Activated gamma-delta T cell (primary cell): ENCODE measurements around the gene PLA2G4D.

ENCODE experiments used
- DNase-seq: peaks from one replicate; lab custom pipeline; 2025; lab: John Stamatoyannopoulos, UW

Gene PLA2G4D

DNA sequence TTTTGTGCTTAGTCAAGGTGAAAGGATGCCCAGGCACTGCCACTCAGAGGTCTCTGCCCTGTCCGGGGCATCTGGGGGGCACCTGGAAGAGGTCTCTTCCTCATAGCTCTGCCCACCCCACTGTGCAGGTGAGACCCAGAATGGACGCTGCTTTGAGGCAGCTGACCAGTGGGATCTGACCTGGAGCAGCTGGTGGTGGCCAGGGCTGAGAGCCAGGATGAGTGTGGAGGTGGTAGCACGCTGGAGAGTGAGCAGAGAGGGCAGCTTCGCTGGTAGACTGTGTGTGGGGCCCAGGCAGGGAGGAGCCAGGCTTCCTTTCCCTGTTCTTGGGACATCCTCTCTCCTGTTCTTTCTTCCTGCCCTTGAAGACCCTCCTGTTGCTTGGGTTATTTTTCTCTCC lies 41.4 kb downstream of the PLA2G4D start:
- DNase-seq, result no peak

DNA sequence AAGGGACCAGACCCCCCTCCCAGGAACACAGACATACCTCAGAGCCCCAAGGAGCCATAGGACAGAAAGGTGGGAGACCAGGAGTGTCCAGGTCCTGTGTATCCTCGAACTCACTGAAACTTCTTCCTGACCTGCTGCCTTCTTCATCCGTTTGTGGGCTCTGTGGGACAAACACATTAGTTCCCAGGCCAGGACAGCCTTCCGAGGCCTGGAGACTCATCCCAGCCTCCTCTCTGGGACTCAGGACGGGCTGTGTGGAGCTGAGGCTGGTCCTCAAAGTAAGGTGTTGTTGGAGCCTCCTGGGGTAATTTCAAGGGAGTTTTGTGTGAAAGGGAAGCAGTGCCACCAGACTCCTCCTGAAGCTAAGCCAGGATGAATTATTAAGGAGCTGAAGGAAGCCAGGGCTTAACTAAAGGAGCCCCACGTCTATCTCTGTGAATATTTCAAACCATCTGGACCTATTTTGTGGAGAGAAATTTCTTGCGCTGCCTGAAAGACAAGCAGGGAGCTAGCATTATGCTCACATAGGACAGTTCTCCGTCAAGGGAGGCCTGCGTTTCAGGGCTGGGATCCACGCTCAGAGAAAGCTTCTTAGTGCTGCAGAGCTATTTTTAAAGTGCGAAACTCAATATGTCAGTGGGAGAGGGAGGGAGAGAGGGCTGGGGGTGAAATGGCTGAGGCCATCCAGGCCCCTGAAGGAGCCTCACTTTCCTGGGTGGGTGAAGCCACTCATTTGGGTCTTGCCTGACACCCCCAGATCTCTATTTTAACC lies 43.7 kb downstream of the PLA2G4D start:
- no peak for DNase-seq

DNA sequence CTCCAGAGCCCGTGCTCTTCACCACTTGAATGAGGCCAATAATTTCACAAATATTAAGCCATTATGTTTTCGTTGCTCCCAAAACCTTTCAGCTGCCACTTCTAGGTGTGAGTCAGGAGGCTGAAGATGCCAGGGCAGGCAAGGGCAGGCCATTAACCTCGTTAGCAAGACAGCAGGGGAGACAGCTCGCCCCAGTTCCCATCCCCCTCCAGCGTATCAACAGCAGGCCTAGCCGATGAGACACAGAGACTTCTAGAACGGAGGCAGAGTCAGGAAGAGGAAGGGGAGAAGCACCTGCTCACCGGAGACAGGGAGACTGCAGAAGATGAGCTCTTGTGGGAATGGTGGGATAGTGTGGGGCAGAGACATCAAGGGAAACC lies 45.6 kb downstream of the PLA2G4D start:
- no peak for DNase-seq

DNA sequence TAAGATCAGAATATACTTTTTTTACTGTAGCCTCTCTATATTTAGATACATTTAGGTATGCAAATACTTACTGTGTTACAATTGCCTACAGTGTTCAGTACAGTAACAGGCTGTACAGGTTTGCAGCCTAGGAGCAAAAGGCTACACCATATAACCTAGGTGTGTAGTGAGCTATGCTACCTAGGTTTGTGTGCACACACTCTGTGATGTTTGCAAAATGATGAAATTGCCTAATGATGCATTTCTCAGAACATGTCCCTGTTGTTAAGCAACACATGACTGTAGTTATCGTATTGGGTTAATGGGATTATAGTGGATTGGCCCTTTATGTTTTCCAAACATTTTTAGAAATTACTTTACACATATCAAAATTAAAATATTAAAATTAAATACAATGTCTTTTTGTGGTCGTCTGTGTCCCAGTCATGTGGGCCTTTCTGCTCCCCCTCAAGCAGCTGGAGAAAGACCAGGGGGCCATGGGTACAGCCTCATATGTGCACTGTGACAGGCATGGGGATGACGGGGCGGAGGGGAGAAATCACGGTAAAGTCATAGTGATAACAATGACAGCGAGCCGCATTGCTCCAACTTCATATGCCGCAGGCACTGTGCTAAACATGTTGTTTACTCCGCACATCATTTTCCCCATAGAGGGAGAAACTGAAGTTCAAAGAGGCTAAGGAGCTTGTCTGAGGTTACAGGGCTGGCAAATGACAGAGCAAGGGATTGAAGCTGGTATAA lies 46.1 kb downstream of the PLA2G4D start:
- no peak for DNase-seq

DNA sequence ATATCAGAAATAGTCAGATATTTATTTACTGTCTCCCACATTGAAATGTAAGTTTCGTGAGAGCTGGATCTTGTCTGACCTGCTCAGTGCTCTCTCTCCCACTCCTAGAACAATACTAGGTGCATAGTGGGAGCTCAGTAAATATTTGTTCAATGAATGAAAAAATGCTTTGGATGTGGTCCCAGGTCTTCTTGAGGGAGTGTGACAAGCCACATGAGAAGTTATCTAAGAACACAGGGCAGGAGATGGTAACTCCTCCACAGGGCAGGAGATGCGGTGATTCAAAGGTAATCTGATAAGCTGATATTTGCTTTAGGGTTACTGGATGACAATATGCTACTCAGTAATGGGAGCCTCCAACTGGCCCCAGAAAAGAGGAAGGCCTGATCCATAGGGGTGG lies 47.8 kb downstream of the PLA2G4D start:
- DNase-seq, result no peak

DNA sequence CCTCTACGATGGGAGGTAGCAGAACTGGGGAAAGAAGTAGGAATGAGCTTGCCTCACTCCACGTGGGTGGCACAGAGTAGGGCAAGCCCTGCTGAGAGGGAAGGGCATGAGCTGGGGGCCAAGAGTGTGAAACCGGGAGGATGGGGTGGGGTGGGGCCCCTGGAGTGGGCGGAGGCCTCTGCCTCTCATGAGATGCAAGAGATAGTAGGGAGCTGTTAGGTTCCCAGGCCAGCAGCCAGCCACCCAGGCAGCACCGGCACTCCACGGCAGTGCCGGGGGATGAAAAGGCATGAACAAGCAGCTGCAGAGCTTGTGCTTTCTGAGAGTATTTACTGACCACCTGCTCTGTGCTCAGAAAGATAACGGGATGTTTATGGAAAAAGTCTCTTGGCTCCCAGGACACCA lies 49.1 kb downstream of the PLA2G4D start:
- no peak for DNase-seq

DNA sequence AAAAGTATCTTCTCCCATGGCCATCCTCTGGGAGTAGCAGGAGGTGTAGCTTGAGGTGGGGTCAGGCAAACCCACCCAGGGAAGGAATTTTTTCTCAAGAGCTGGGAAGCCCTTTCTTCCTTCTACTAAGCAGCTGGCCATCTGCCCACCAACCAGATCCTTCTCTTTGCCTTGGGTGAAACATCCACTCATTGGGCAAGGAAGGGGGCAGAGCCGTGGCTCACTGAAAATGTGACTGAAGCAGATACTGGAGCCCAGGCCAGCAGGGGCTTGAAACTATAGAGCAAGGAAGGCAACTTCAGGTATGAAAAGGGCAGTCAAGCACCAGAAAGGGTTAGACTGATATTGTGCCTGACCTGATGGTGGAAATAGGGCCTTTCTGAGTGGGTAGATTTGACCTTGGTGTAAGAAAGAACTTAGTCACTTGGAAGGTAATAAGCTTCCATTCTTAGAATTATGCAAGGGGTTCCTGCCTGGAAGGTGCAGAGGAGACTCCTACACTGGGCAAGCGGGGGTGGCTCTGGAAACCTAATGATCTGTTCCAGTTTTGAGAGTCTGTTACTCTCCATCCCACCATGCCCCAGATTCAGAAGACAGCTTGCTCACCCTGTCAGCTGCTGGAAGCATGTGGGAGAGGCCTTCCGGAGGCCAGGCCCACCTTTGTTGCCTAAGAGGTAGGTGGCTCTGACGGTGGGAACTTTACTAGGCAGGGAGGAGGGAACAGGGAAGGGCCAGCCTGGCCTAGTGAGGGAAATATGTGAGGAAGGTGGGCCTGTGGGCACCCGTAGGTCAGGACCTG lies 51.6 kb downstream of the PLA2G4D start:
- DNase-seq, result no peak

DNA sequence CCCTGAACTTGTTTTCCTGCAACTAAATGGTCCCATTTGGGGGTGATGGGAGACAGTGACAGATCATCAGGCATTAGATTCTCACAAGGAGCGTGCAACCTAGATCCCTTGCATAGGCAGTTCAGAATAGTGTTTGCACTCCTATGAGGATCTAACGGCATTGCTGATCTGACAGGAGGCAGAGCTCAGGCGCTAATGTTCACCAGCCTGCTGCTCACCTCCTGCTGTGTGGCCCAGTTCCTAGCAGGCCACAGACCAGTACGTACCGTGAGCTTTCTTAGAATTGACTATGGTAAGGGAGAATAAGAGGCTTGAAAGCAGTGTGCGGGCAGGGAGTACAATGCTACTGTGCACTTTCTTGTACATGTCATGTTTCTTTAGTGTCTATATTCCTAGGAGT lies 56.0 kb downstream of the PLA2G4D start:
- no peak for DNase-seq

DNA sequence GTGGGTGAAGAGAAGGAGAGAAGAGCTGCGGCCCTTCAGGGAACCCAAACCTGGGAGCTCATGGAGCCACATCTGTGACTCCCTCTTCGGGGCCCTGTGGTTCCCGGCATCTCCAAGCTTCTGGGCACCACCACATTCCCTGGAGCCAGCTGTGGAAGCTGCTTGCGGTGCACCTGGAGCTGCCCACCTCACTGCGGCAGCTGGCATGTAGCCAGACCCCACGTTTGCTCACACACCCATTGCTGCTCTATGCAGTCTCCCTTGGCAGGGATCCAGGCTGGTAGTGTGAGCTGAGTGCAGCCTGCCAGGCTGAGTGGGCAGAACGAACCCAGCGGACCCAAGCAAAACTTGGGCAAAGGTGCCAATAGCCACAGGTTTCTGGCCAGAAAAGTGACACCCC lies 56.7 kb downstream of the PLA2G4D start:
- DNase-seq, result no peak

DNA sequence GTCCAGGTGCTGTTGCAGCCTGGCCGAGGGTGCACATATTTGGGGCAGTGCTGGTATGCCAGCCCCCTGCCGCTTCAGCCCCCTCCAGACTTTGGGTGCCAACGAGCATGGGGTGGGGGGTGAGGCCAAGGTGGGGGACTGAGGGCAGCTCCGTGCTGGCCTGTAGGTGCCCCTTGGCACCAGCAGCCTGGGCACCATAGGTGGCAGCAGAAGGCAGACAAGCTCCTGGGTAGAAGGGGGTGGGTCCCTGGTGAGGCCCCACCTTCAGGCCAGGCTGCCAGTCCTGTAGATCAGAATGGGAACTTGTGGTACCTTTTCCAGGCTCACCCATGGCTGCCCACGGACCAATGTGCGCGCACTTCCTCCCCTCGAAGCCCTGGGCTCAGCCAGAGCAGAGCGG lies 57.4 kb downstream of the PLA2G4D start:
- DNase-seq, result no peak

DNA sequence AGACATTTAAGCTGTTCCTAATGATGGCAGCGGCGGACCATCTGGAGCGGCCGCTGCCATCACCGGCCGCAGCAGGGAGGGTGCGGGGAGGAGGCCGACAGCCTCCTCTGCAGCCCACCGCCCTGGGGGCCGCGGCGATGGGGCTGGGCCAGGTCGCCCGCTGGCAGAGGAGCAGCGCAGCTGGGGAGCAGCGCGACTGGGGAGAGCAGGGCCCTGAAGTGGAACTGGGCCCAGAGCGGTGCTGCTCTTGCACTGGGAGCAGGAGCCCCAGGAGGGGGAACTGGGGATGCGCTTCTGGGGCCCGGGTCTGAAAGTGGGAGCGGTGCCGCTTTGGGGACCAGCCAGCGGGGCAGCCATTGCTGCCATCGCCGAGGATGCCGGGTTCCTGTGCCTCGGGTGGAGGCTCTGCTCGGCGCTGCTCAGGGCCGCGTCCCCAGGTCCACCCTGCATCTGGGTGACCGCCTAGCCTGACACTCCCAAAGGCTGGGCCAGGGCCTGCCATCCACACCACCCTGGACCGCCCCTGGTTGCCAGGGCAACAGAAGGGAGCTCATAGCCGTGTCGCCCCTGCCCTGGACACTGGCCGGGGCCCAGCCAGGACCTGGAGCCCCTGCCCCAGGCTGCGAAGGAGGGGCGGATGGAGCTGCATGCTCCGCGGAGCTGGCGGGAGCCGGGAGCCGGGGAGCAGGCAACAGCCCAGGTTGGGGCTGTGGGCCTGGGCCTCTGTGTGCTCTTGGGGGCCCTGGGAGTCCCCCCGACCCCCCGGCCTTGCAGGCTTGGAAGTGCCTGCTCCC lies 58.1 kb downstream of the PLA2G4D start:
- DNase-seq, result no peak

DNA sequence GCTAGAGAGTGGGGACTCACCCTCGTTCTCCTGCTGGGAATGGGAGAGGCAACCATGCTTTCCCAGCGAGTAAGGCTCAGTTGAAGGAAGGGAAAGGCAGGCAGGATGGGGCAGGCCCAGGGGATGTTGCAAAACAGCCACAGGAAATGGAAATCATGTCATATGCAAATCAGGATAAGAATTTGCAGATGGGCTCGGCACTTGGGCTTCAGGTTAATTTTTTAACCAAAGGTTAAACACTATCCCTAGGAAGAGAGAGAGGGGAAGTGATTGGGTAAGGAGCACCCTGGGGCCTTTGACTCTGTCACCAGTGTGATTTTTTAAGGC lies 59.0 kb downstream of the PLA2G4D start:
- DNase-seq, result no peak

DNA sequence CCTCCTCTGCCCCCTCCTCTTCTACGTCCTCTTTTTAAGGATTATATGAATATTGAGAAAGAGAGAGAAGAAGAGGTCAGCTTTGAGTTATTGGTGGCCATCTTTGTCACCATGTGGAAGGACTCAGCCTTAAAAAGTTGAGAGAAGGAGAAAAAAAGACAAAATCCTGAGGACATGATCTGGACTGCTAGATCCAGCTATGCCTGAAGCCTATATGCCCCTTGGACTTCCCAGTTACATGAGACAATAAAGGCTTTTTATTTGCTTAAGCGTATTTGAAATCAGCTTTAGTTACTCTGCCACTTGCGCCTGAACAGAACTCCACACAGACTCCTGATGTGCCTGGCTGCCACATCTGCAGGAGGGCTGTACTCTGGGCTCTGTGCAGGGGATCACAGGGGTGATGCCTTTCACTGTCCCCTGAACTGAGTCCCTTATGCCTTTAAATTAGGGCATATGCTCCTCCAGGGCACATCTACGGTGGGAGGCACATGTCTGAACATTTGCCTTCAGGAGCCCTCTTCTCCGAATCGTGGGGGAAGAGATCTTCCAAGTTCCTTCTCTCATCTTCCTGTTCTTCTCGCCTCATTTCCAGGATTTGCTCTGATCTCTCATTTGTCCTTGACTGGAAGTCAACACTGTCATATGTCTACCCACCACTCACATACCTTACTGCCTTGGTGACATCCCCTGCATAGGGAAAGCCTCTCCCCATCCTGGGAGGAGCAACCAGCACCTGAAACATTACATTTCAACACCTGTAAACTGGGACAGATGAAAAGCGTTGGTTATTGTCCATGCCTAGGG lies 59.5 kb downstream of the PLA2G4D start:
- DNase-seq, result no peak

DNA sequence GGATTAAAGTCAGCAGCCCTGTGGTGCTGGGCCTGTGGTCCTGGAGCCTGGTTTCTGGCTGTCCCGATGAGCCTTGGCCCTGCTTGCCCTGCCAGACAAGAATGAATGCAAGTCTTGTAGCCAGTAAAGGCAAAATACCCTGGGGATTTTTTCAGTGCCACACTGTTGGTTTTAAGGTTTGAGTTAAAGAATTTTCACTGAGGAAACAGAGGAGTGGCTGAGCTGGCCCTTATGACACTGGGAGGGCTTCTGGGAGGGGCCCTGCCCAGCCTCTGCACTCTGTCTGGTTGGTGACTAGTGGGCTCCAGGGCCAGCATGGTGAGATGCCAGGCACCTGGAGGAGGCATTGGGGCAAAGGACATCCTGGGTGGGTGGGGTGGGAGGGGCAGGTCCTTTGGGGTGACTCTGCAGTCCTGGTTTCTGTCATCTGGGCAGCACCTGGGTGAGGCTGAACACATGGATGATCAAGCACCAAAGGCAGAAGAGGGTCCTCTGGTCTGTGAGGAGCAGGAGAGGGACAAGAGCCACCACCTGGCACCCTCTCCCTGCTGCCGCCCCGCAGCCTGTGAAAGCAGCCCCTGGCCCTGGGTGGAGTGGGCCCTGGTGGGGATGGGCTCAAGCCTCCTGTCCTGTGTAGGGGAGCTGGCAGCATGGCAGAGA lies 61.0 kb downstream of the PLA2G4D start:
- no peak for DNase-seq

DNA sequence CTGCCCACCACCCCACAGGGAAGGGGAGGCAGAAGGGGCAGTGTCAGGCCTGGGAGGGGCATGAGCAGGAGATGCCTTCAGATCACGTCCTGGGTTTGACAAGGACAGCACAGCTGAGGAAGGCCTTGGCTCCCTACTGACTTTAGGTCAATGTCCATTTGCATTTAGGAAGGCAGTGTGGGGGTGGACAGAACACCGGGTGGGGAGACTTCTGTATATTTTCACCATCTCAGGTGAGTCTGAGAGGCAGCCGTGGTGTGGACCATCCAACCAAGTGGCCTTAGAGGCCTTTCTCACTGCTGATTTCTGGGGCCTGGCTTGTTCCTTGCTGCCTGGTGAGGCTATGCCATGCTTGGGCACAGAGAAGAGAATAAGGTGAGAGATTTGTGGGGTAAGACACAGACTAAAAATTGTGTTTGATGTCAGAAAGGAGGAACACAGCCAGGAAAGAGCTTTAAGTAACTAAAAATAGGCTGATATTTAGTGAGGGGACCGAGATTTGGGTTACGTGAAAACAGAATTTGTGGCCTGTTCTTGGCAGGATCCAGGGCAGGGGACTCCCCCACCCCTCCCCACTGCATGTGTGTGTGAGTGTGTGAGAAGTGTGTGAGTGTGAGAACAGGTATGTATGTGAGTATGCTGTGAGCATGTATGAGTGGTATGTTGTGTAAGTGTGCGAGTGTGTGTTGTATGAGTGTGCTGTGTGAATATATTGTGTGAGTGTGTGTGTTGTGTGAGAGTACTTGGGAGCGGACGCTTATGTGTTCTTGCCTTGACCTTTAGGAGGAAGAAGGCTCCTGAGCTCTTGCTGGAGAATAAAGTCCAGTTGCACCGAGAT lies 61.8 kb downstream of the PLA2G4D start:
- DNase-seq, result no peak

DNA sequence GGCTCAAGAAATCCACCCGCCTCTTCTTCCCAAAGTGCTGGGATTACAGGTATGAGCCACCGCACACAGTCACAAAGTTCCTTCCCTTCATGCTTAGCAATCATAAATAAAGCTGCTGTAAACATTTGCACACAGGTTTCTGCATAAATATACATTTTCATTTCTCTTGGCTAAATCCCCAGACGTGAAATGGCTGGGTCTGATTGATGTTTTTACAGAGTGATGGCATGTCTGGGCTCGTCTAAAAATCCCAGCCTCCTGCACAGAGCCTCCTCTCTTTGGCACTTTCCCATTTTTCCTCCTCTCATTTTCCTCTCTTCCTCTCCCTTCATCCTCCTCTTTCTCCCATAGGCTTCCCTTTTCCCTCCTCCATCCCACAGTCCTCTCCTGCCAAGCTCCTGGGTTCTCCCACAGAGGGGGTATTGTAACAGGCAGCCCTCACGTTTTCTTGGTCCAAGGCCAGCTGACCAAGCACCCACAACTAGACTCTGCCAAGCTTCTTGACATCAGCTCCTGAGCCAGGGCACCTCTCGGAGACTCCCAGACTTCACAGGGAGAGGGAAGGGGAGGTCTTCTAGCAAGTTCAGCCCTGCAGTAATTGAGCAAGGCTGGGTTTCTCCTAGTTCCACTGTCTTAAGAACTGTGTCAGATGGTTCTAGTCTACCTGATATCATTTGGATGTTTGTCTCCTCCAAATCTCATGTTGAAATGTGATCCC lies 63.0 kb downstream of the PLA2G4D start:
- no peak for DNase-seq

DNA sequence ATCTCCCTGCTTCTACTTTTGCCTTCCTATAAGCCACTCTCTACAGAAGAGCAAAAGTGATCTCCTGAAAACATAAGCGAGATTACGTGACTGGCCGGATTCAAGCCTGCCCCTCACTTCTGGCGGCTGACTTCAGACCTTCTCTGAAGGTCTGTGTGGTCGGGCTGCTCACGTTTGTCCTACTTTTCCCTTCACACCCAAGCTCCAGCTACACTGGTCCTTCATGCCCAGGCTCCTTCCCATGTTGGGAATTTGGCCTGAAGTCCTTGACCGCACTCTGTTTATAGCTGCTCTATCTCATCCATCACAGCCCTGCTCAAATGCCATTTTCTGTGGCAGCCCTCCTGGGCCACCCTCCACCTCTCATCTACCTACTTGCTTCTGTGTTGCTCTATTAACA lies 66.8 kb downstream of the PLA2G4D start:
- no peak for DNase-seq

DNA sequence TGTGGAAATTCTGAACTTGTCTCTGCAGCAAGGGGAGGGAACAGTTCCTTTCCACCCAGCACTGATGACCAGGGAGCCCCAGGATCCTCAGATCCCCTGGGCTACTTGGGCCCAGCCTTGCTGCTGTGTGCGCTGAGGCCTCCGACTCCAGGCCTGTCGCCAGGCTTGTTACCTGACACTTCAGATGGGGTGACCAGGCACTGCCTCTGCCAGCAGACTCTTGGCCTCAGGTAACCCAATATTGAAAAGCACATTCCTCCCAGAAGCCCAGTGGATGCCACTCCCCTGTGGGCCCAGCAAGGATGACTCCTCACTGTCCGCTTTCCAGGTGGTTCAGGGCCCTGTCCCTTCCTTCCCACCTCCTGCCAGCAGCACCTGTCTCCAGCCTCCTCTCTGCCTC lies 70.1 kb downstream of the PLA2G4D start:
- DNase-seq, result no peak

DNA sequence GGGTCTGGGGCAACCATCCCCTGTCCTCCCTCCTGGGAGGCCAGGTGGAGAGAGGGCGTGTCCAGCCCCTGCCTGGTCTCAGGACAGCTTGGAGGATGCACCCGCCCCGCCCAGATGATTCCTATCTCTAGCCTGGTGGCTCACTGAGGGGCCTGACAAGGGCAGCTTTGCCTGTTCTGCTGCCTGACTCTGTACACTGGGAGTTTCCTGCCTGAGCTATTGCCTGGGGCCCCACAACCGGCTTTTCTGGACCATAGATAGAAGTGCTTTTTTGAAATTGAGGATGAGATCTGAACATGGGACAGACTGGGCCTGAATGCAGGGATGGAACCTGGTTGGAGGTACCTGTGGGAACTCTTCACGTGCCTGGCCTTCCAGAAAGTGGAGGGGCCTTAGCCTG lies 72.8 kb downstream of the PLA2G4D start:
- DNase-seq, result no peak
